T-helper 1 cell treated with Interleukin-12 subunit alpha and Interleukin-12 subunit beta and Interleukin-4 antibody, amounts not matched to agents 30 μg/mL and 1 μg/mL, for 36 hours (primary cell): Measurements from ENCODE around the gene MTF2.

ENCODE experiments used
- H3K27ac Mint-ChIP-seq: one replicate; pipeline ENCODE4 v1.8.0; 2021; ENCODE audit warnings: mild to moderate bottlenecking, mixed read lengths
- H3K27me3 Mint-ChIP-seq: one replicate; pipeline ENCODE4 v1.8.0; 2021; ENCODE audit warnings: low read depth, mixed read lengths
- H3K36me3 Mint-ChIP-seq: one replicate; pipeline ENCODE4 v1.8.0; 2021; ENCODE audit warnings: low read depth, mixed read lengths
- H3K4me1 Mint-ChIP-seq: one replicate; pipeline ENCODE4 v1.8.0; 2021; ENCODE audit warnings: low read depth, mixed read lengths
- H3K4me3 Mint-ChIP-seq: one replicate; pipeline ENCODE4 v1.8.0; 2021; ENCODE audit warnings: mild to moderate bottlenecking, moderate library complexity, mixed read lengths
- H3K9me3 Mint-ChIP-seq: one replicate; pipeline ENCODE4 v1.8.0; 2021; ENCODE audit warnings: mixed read lengths

The MTF2 gene

GRCh38 chr1:93107395-93107794 is 28.3 kb downstream of the MTF2 start:
- Mint-ChIP-seq H3K27me3 (no peaks in the 10 kb centered on the region), H3K36me3 (peaks cover 37% of the 10 kb centered on the region), H3K9me3 (peaks cover 15% of the 10 kb centered on the region)

DNA sequence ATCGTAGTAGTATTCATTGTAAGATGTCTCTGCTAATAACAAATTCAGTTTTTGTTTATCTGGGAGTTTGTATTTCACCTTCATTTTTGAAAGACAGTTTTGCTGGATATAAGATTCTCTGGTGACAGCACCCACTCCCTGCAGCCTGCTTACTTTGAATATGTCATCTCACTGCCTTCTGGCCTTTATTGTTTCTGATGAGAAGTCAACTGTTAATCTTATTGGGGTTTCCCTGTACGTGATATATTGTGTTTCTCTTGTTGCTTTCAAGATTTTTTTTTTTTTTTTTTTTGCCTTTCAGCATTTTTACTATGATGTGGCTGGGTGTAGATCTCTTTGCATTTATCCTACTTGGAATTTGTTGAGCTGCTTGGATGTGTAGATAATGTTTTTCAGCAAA is 29.3 kb downstream of the MTF2 start:
- Mint-ChIP-seq H3K27me3 (no peaks in the 10 kb centered on the region), H3K27ac (no peak overlapping the region), H3K4me3 (no peak overlapping the region), H3K36me3 (peaks cover 37% of the 10 kb centered on the region), H3K4me1 (peaks cover 13% of the 10 kb centered on the region), H3K9me3 (peaks cover 15% of the 10 kb centered on the region)

More at GRCh38 chr1:93107395-93107794, 28.3 kb downstream of the MTF2 start:
- Mint-ChIP-seq H3K4me1 (peaks cover 13% of the 10 kb centered on the region), H3K27ac (no peak overlapping the region), H3K4me3 (no peak overlapping the region)

GRCh38 chr1:93109578-93109977 is 30.5 kb downstream of the MTF2 start:
- peaks cover 33% of the 10 kb centered on the region for H3K36me3 Mint-ChIP-seq
- H3K9me3 Mint-ChIP-seq: peaks cover 15% of the 10 kb centered on the region
- no peak overlapping the region for H3K4me3 Mint-ChIP-seq
- peaks cover 16% of the 10 kb centered on the region for H3K4me1 Mint-ChIP-seq
- no peak overlapping the region for H3K27ac Mint-ChIP-seq
- H3K27me3 Mint-ChIP-seq: no peaks in the 10 kb centered on the region

DNA sequence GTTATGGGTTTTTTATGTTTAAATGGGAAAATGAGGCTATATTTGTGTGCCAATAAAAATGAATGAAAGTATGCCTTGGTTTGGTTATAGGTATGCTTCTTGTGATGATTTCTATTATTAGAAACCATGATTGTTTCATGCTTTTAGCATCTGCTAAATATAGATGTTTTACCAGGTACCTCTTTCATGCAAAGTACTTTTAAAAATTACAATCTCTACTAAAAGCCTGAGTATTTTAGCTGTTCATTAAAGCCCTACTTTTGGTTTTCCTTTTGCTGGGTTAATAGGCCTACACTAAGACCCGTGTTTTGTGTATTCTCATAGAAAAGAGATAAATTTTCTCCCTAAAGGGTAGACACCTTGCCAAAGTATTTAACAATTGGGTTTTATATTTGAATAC is 32.0 kb downstream of the MTF2 start:
- no peak overlapping the region for H3K4me3 Mint-ChIP-seq
- H3K36me3 Mint-ChIP-seq: peaks cover 25% of the 10 kb centered on the region

GRCh38 chr1:93111561-93111960 is 32.5 kb downstream of the MTF2 start:
- H3K4me1 Mint-ChIP-seq: peaks cover 13% of the 10 kb centered on the region
- peaks cover 12% of the 10 kb centered on the region for H3K9me3 Mint-ChIP-seq
- H3K4me3 Mint-ChIP-seq: no peak overlapping the region
- H3K27ac Mint-ChIP-seq: no peak overlapping the region
- no peaks in the 10 kb centered on the region for H3K27me3 Mint-ChIP-seq
- H3K36me3 Mint-ChIP-seq: peaks cover 28% of the 10 kb centered on the region

More for the DNA sequence above, 32.0 kb downstream of the MTF2 start:
- Mint-ChIP-seq H3K4me1 (peaks cover 13% of the 10 kb centered on the region), H3K27me3 (no peaks in the 10 kb centered on the region), H3K9me3 (peaks cover 12% of the 10 kb centered on the region), H3K27ac (no peak overlapping the region)

GRCh38 chr1:93113127-93113526 is 34.0 kb downstream of the MTF2 start:
- H3K4me3 Mint-ChIP-seq: no peak overlapping the region
- H3K36me3 Mint-ChIP-seq: peaks cover 24% of the 10 kb centered on the region
- peaks cover 13% of the 10 kb centered on the region for H3K4me1 Mint-ChIP-seq
- peaks cover 8% of the 10 kb centered on the region for H3K9me3 Mint-ChIP-seq
- H3K27me3 Mint-ChIP-seq: no peaks in the 10 kb centered on the region
- no peak overlapping the region for H3K27ac Mint-ChIP-seq

DNA sequence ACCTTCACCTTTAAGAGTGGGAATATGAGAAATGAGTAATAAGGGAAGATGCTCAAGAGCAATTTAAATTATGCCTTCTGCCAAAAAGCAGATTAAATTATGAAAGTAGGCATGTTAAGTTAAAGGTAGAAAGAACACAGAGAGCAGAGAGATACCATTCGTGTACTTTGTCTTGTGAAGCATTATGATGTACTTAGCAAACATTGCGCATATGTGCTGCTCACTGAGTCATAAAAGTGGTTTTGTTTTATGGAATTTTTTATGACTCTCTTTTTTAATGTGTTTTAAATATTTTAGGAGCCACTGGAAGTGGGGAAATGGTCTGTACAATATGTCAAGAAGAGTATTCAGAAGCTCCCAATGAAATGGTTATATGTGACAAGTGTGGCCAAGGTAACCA is 35.3 kb downstream of the MTF2 start:
- Mint-ChIP-seq H3K27ac (no peak overlapping the region), H3K36me3 (peaks cover 23% of the 10 kb centered on the region), H3K27me3 (no peaks in the 10 kb centered on the region), H3K4me1 (peaks cover 8% of the 10 kb centered on the region), H3K9me3 (no peaks in the 10 kb centered on the region), H3K4me3 (no peak overlapping the region)

- H3K4me3 Mint-ChIP-seq: no peak overlapping the region
- H3K9me3 Mint-ChIP-seq: no peaks in the 10 kb centered on the region
- H3K4me1 Mint-ChIP-seq: peaks cover 7% of the 10 kb centered on the region
- H3K27ac Mint-ChIP-seq: peak overlapping the region; percentile 1
- no peaks in the 10 kb centered on the region for H3K27me3 Mint-ChIP-seq
- peaks cover 30% of the 10 kb centered on the region for H3K36me3 Mint-ChIP-seq
Measured at GRCh38 chr1:93120614-93121013, 41.5 kb downstream of the MTF2 start.

DNA sequence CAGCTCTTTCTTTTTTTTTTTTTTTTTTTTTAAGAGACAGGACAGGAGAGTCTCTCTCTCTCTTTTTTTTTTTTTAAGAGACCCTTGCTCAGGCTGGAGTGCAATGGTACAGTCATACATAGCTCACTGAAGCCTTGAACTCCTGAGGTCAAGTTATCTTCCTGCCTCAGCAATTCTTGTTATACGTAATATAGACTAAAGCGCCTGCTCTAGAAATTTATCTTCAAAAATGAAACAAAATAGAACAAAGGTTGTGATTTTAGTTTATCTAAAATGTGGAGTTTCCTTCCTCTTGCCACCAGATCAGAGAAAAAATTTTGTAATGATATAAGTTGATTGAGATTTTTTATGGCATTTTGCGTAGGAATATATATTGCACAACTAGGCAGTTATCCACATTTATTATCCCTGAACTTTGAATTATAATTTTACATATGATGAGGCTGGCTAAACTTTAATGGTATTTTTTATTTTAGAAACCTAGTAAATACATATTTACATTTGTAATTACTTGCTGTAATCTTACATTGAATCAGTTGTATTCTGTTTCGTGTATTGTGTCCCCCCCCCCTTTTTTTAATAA is 44.2 kb downstream of the MTF2 start:
- peaks cover 26% of the 10 kb centered on the region for H3K36me3 Mint-ChIP-seq
- H3K27me3 Mint-ChIP-seq: no peaks in the 10 kb centered on the region
- peaks cover 7% of the 10 kb centered on the region for H3K4me1 Mint-ChIP-seq
- no peaks in the 10 kb centered on the region for H3K9me3 Mint-ChIP-seq
- H3K4me3 Mint-ChIP-seq: no peak overlapping the region
- no peak overlapping the region for H3K27ac Mint-ChIP-seq

DNA sequence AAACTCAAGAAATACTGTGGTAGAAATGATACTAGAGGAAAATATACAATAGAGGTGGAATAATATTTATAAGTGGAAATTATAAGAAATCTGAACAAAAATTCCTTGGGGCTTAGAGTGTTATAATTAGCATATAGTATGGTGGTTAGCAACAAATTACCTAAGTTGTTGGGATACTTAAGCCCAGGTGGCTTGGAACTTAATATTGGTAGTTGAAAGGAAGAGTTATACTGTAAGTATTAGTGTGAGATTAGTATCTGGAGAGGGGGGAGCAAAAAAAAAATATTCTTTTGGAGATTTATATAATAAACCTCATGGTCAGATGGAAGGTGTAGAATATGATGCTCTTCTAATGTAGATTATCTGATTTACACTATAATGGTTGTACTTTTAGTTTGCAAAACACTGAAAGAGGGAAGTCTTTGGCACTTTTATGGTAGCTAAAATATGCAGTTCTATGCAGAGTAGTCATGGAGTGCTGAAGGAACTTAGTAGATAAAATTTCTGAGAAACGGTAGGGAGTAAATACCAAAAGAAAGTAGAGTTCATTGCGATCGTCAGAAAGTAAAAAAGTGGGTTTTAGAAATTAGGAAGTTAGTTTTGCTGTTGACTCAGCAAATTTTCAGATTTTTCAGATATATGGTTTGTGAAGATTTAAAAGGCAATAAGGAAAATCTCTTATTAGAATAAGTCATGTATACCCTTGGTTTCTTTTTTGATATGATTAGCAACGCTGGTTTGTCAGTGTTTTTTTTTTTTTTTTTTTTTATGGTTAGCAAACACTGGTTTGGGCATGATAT is 45.7 kb downstream of the MTF2 start:
- Mint-ChIP-seq H3K27ac (no peak overlapping the region), H3K36me3 (peaks cover 21% of the 10 kb centered on the region), H3K4me1 (peaks cover 7% of the 10 kb centered on the region), H3K27me3 (no peaks in the 10 kb centered on the region), H3K9me3 (no peaks in the 10 kb centered on the region), H3K4me3 (no peak overlapping the region)

GRCh38 chr1:93129507-93130099 is 50.5 kb downstream of the MTF2 start:
- Mint-ChIP-seq H3K36me3 (peaks cover 5% of the 10 kb centered on the region), H3K4me1 (no peaks in the 10 kb centered on the region), H3K4me3 (no peak overlapping the region), H3K27ac (no peak overlapping the region), H3K27me3 (no peaks in the 10 kb centered on the region), H3K9me3 (no peaks in the 10 kb centered on the region)

DNA sequence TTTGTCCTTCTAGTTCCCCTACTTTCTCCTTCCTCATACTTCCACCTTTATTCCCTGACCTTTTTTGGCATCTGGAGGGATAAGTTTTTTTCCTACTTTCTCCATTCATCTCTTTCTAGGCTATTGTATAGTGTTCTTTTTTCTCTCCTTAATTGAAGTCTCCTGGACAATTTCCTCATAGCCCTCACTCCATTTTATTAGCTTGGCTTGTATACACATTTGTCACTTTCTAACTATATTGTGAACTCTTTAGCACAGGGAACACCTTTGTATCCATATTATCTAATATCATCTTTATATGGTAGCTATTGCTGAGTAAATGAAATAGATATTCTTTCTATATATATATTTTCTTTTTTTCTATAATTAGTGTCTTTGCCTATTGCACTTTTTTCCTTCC is 53.6 kb downstream of the MTF2 start:
- Mint-ChIP-seq H3K4me3 (no peak overlapping the region), H3K27ac (no peak overlapping the region), H3K4me1 (peaks cover 2% of the 10 kb centered on the region), H3K9me3 (no peaks in the 10 kb centered on the region), H3K36me3 (peaks cover 6% of the 10 kb centered on the region), H3K27me3 (no peaks in the 10 kb centered on the region)

GRCh38 chr1:93136445-93136844 is 57.4 kb downstream of the MTF2 start:
- peaks cover 14% of the 10 kb centered on the region for H3K36me3 Mint-ChIP-seq
- no peak overlapping the region for H3K27ac Mint-ChIP-seq
- peaks cover 4% of the 10 kb centered on the region for H3K4me1 Mint-ChIP-seq

DNA sequence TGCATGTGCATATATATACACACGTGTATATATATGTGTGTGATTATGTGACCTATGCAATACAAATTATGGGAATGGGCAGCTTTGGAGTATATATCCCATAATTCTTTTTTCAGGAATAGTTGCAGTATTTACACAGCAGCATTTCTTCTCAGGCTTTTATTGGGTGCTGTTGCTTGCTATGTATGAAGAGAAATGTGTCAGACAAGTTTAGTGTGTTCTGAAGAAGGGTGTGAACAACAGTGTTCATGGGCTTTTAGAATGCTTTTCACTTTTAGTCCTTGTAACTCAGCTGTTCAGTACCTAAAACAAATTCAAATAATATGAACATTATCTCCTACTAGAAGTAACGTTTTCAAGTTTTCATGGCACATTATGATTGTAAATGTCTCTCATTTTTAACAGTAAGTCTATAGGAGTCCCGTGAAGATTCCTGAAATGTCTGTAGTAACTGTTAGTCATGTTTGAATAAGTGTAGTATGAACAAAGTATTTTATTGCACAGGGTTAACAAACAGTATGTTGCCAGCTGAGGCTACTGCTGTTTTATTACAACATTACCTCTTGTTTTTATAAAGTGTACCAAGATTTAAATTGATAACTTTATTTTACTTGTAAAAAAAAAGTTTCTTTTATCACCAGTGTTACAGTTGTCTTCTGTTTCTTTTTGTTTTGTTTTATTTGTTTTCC is 58.7 kb downstream of the MTF2 start:
- Mint-ChIP-seq H3K27me3 (no peaks in the 10 kb centered on the region), H3K36me3 (peaks cover 14% of the 10 kb centered on the region), H3K27ac (no peak overlapping the region), H3K4me1 (peaks cover 6% of the 10 kb centered on the region), H3K4me3 (no peak overlapping the region), H3K9me3 (no peaks in the 10 kb centered on the region)

More at GRCh38 chr1:93136445-93136844, 57.4 kb downstream of the MTF2 start:
- no peaks in the 10 kb centered on the region for H3K27me3 Mint-ChIP-seq
- no peaks in the 10 kb centered on the region for H3K9me3 Mint-ChIP-seq
- no peak overlapping the region for H3K4me3 Mint-ChIP-seq
